HG03097 (cell line): ENCODE data around the gene RRAGC.

Experiments used
- ATAC-seq: cut with Tn5 transposase; IDR thresholded peaks from one replicate; pipeline ENCODE4 v1.9.1; 2021; ENCODE audit not compliant: unreplicated experiment, low FRiP score

The RRAGC gene

DNA sequence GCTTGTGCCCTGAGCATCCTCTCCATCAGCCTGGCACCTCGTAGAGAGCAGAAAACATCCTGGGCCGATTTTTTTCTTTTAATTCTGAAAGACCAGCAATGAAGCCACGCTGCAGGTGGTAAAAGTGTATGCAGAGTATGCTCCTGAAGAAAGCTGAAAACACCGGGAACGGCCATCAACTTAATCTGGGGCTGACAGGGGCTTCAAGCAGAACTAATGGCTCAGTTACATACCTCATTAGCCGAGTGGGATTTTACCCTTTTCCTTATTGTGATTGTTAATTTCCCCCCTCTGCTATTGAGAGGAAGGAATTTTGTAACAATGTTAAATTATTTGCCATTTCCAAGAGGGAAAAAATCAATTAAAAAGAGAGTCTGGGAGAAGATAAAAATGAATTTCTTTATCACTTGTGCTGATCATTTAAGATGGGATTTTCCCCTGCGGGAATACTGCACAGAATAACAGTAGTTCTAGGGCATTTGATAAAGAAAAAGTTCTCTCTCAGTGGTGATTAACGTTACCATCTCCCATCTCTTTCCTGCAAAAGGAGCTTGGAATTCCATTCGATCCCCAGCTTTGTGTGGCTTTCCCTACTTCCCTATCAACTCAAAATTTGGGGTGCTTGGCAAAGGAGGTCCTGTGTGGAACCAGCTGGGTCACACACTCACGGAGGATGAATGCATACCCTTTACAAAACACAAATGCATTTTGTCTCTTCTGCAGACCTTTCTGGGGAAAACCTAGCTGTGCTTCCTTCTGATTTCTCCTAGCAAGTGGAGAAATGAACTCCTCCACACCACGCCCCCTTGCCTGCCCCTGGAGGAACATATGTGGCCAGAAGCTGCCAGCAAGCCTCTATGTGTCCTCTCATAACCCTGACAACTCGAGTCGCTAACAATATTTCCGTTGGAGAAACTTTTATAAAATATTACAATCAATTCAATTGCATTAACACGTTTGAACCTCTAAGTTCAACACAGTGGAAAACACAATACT lies 70.9 kb downstream of the RRAGC start:
- no peak for ATAC-seq
